Tibial nerve (tissue), 4 donors: Measurements from ENCODE around the gene NEK2. TPM values are rescaled to one million over a fixed set of nuclear protein-coding genes. Genes with fewer than 3 reads are reported as not detected.

ENCODE experiments used
- DNase-seq, 2 donors: peaks; one replicate each; pipeline ENCODE4 v3.0.0-alpha.2; 2019; ENCODE audit warnings: low spot score in 2 of 2
- H3K27ac ChIP-seq, 4 donors: fragments of 200-600 bp; sonication (generic) in 3 of 4; one replicate each; pipeline ENCODE4 v1.5.1; 2017 to 2019; ENCODE audit warnings: mild to moderate bottlenecking in 1 of 4
- H3K27me3 ChIP-seq, 2 donors: fragments of 200-600 bp; sonication (generic) in 1 of 2; one replicate each; pipeline versions ENCODE4 v1.5.1 to v1.6.0; 2017 to 2019
- H3K36me3 ChIP-seq, 3 donors: fragments of 200-600 bp; sonication (generic); one replicate each; pipeline ENCODE4 v1.5.1; 2018 to 2019
- H3K4me1 ChIP-seq, 4 donors: fragments of 200-600 bp; sonication (generic) in 3 of 4; one replicate each; pipeline ENCODE4 v1.5.1; 2017 to 2019
- H3K4me3 ChIP-seq, 4 donors: fragments of 200-600 bp; sonication (generic) in 3 of 4; one replicate each; pipeline ENCODE4 v1.5.1; 2017 to 2019; ENCODE audit warnings: mild to moderate bottlenecking in 1 of 4, moderate library complexity in 1 of 4
- H3K9me3 ChIP-seq, 4 donors: fragments of 200-600 bp; sonication (generic) in 3 of 4; one replicate each; pipeline ENCODE4 v1.5.1; 2017 to 2019
- EP300 ChIP-seq, 2 donors: sonication (generic); formaldehyde crosslinking; IDR thresholded peaks; one replicate each; pipeline ENCODE4 v1.6.1; 2017; ENCODE audit warnings: antibody characterized with exemption in 2 of 2, mild to moderate bottlenecking in 1 of 2
- POLR2A ChIP-seq, 2 donors: fragments of 450-650 bp; IDR thresholded peaks; one replicate each; pipeline ENCODE4 v1.6.1; 2017; ENCODE audit warnings: antibody characterized with exemption in 2 of 2, mild to moderate bottlenecking in 2 of 2, moderate library complexity in 2 of 2
- WGBS, 2 donors: methylation state at CpG; one replicate each; pipeline ENCODE4 v1.1.5; 2018; 5-methylcytosine and 5-hydroxymethylcytosine counted together
- total RNA-seq, 4 donors: library from RNA; depleted of rRNA; stranded (reverse); fragments of >200 nt; gene quantifications; one replicate each; pipeline ENCODE4 v1.1.0, GENCODE V29; 2016
- TF ChIP-seq, protein P1 (sequence below), 5 experiments: fragments of 200-600 bp in 3 of 5; fragments of 450-650 bp in 2 of 5; sonication (generic) in 3 of 5; IDR thresholded peaks; one replicate each; pipeline ENCODE4 v1.5.1; 2016 to 2019; ENCODE audit warnings: antibody characterized with exemption in 5 of 5, mild to moderate bottlenecking in 3 of 5, moderate library complexity in 2 of 5

Gene NEK2
- total RNA-seq, 4 donors from 2014 or later = 1.8 to 2.0 TPM; not detected in 2

DNA sequence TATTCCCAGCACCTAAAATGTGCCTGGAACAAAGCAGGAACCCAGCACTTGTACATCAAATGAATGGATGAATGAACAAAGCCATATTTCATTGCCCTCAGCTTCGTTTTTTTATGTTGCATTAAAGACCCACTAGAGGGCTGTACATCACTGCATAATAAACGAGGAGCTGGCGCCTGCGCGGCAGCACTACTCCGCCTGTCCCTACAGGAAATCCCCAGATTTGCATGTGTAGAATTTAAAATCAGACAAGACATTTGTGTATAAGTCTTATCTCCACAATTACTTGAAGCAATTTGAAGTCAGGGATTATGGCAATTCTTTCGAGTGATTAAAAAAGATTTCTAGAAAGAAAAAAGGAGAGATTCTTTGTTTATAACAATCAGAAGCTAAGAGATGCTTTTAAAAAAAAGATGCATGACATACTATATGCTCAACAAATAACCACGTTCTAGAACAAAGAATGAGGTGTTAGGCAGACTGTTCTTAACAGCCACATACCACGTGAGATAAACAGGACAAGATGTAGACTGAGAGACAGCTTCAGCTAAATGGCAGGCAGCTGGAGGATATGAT is 5.4 kb upstream of the NEK2 start:
- peak overlapping the region in 1 of 4 donors; percentile 9 for H3K27ac ChIP-seq
- H3K4me3 ChIP-seq = no peak overlapping the region
- 2 to 4% methylated on average over 9 of the region's 9 CpGs for WGBS, 2 donors
- H3K9me3 ChIP-seq = no peaks in the 10 kb centered on the region
- H3K4me1 ChIP-seq = peaks cover 0 to 12% (median 1%) of the 10 kb centered on the region in 4 donors
- DNase-seq = peak in 1 of 2 donors; percentile 38
- no peaks in the 10 kb centered on the region for H3K27me3 ChIP-seq
- H3K36me3 ChIP-seq = no peaks in the 10 kb centered on the region
- no peak for TF ChIP-seq EP300 (IDR thresholded peaks at IDR 0.05)
- TF ChIP-seq, protein P1, sequence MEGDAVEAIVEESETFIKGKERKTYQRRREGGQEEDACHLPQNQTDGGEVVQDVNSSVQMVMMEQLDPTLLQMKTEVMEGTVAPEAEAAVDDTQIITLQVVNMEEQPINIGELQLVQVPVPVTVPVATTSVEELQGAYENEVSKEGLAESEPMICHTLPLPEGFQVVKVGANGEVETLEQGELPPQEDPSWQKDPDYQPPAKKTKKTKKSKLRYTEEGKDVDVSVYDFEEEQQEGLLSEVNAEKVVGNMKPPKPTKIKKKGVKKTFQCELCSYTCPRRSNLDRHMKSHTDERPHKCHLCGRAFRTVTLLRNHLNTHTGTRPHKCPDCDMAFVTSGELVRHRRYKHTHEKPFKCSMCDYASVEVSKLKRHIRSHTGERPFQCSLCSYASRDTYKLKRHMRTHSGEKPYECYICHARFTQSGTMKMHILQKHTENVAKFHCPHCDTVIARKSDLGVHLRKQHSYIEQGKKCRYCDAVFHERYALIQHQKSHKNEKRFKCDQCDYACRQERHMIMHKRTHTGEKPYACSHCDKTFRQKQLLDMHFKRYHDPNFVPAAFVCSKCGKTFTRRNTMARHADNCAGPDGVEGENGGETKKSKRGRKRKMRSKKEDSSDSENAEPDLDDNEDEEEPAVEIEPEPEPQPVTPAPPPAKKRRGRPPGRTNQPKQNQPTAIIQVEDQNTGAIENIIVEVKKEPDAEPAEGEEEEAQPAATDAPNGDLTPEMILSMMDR (IDR thresholded peaks at IDR 0.05) = peak; percentile 64 to 79 (median 71)

DNA sequence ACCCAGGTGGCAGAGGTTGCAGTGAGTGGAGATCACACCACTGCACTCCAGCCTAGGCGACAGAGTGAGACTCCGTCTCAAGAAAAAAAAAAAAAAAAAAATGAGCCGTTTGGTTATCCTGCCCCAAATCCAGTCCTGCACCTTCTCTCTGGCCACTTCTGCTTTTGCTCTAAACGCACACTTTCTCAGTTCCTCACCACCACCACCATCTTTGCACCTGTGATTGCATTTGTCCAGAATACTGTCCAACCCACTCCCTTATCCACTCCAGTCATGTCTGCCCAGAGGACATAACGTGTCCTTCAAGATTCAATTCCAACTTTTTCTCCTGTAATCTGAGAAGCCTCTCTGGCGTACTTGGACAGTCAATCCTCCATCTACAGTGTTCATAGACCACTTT is 2.2 kb upstream of the NEK2 start:
- no peak for TF ChIP-seq POLR2A (IDR thresholded peaks at IDR 0.05)
- no peak for TF ChIP-seq EP300 (IDR thresholded peaks at IDR 0.05)
- TF ChIP-seq, protein P1 (IDR thresholded peaks at IDR 0.05) = no peak
- 60 to 62% methylated on average over 6 of the region's 6 CpGs for WGBS, 2 donors
- Histone ChIP-seq H3K27ac (no peak overlapping the region), H3K36me3 (no peaks in the 10 kb centered on the region), H3K4me3 (no peak overlapping the region), H3K9me3 (no peaks in the 10 kb centered on the region), H3K4me1 (peaks cover 0 to 22% (median 7%) of the 10 kb centered on the region in 4 donors), H3K27me3 (no peaks in the 10 kb centered on the region)
- DNase-seq = no peak

DNA sequence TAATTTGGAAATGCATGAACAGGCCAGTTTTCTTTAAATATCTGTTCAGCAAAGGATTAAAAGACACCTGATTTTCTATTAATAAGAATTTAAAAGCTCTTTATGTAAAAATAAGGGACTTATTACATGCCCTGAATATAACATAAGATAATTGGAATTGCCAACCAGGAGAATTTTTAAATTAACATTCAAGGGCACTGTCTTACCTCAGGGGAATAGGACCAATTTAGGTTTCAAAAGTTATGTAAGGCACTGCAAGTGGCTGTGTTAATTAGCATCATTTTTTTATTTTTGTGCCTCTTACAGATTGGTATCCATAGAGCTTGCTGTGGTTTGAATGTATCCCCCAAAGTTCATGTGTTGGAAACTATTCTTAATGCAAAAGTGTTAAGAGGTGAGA is 1.3 kb upstream of the NEK2 start:
- no peak overlapping the region for H3K27ac ChIP-seq
- H3K4me1 ChIP-seq = peaks cover 0 to 22% (median 7%) of the 10 kb centered on the region in 4 donors
- no peaks in the 10 kb centered on the region for H3K9me3 ChIP-seq
- TF ChIP-seq POLR2A (IDR thresholded peaks at IDR 0.05) (no peak), EP300 (IDR thresholded peaks at IDR 0.05) (no peak)
- TF ChIP-seq, protein P1 (IDR thresholded peaks at IDR 0.05) = no peak
- H3K36me3 ChIP-seq = no peaks in the 10 kb centered on the region
- no peak overlapping the region for H3K4me3 ChIP-seq
- DNase-seq = no peak
- H3K27me3 ChIP-seq = no peaks in the 10 kb centered on the region

DNA sequence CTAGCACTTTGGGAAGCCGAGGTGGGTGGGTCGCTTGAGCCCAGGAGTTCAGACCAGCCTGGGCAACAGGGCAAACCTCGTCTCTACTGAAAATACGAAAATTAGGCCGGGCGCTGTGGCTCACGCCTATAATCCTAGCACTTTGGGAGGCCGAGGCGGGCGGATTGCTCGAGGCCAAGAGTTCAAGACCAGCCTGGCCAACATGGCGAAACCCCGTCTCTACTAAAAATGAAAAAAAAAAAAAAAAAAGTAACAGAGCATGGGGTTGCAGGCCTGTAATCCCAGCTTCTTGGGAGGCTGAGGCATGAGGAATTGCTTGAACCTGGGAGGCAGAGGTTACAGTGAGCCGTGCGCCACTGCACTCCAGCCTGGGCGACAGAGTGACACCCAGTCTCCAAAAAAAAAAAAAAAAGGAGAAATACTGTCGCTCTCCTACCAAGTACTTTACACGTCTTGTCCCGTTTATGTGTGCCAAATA is 724 bp upstream of the NEK2 start:
- Histone ChIP-seq H3K9me3 (no peaks in the 10 kb centered on the region), H3K27ac (peak overlapping the region in 1 of 4 donors; percentile 15), H3K4me1 (peaks cover 0 to 22% (median 7%) of the 10 kb centered on the region in 4 donors), H3K4me3 (peak overlapping the region in 3 of 4 donors; percentile 34 to 59 (median 55)), H3K36me3 (no peaks in the 10 kb centered on the region), H3K27me3 (no peaks in the 10 kb centered on the region)
- WGBS, 2 donors = 39 to 40% methylated on average over 19 of the region's 19 CpGs
- no peak for DNase-seq
- TF ChIP-seq EP300 (IDR thresholded peaks at IDR 0.05) = no peak
- TF ChIP-seq POLR2A (IDR thresholded peaks at IDR 0.05) = no peak

DNA sequence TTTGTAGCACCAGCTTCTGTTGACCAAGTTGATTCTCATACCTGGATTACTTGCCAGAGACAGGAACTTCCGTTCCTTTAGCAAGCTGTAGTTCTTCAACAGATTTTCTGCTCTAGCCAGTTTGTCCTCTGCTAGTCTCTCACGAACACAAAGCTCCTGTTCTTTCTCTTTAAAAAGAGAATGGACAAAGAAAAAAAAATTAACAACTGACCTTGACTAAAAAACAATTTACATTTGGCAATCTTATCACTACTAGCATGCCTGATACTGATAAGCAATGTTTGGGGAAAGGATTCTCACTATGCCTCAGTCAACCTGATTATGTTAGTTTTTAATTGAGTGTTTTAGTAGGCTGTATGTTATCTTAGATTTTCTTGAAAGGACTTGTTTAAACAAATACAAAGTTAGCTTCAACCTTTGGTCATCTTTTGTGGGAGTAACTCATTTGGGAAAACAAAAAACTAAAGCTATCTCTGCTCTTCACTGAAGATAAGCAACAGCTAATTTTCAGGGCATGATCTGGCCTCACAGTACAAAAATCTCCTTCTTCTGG is 8.3 kb downstream of the NEK2 start:
- WGBS, 2 donors = 83 to 85% methylated on average over 2 of the region's 2 CpGs
- no peaks in the 10 kb centered on the region for H3K27me3 ChIP-seq
- no peak for TF ChIP-seq EP300 (IDR thresholded peaks at IDR 0.05)
- no peak for TF ChIP-seq POLR2A (IDR thresholded peaks at IDR 0.05)
- TF ChIP-seq, protein P1 (IDR thresholded peaks at IDR 0.05) = no peak
- DNase-seq = no peak
- H3K4me3 ChIP-seq = no peak overlapping the region
- no peaks in the 10 kb centered on the region for H3K9me3 ChIP-seq
- H3K36me3 ChIP-seq = no peaks in the 10 kb centered on the region
- H3K4me1 ChIP-seq = no peaks in the 10 kb centered on the region
- H3K27ac ChIP-seq = no peak overlapping the region
